IPS DF 6.9 (cell line): ENCODE data around the gene CTR9.

Experiments
- DNase-seq: peaks from one replicate; pipeline ENCODE4 v3.0.0-alpha.2; 2013; ENCODE audit warnings: low read depth, low spot score
- H3K27ac ChIP-seq: one replicate; pipeline ENCODE4 v1.5.1; 2013; ENCODE audit warnings: low read length, control low read depth
- H3K27me3 ChIP-seq: 2 replicates; pipeline ENCODE4 v1.6.1; 2013; ENCODE audit warnings: mild to moderate bottlenecking, low read length; ENCODE audit not compliant: control insufficient read depth, insufficient read depth
- H3K36me3 ChIP-seq: 2 replicates; pipeline ENCODE4 v1.6.1; 2013; ENCODE audit warnings: low read length; ENCODE audit not compliant: control insufficient read depth, insufficient read depth
- H3K4me1 ChIP-seq: 2 replicates; pipeline ENCODE4 v1.6.1; 2013; ENCODE audit warnings: low read length; ENCODE audit not compliant: control insufficient read depth, insufficient read depth
- H3K4me3 ChIP-seq: 2 replicates; pipeline ENCODE4 v1.5.1; 2013; ENCODE audit warnings: mild to moderate bottlenecking, low read length
- H3K9me3 ChIP-seq: 2 replicates; pipeline ENCODE4 v1.6.1; 2013; ENCODE audit warnings: low read length, inconsistent platforms; ENCODE audit not compliant: control insufficient read depth, insufficient read depth
- WGBS: extraction: QIAGEN DNeasy Blood & Tissue Kit; methylation state at CpG from one replicate; pipeline ENCODE4 v1.1.7; 2013; ENCODE audit warnings: mixed read lengths, missing lambda C conversion rate; ENCODE audit not compliant: insufficient read length, insufficient coverage; 5-methylcytosine and 5-hydroxymethylcytosine counted together

CTR9 gene

DNA sequence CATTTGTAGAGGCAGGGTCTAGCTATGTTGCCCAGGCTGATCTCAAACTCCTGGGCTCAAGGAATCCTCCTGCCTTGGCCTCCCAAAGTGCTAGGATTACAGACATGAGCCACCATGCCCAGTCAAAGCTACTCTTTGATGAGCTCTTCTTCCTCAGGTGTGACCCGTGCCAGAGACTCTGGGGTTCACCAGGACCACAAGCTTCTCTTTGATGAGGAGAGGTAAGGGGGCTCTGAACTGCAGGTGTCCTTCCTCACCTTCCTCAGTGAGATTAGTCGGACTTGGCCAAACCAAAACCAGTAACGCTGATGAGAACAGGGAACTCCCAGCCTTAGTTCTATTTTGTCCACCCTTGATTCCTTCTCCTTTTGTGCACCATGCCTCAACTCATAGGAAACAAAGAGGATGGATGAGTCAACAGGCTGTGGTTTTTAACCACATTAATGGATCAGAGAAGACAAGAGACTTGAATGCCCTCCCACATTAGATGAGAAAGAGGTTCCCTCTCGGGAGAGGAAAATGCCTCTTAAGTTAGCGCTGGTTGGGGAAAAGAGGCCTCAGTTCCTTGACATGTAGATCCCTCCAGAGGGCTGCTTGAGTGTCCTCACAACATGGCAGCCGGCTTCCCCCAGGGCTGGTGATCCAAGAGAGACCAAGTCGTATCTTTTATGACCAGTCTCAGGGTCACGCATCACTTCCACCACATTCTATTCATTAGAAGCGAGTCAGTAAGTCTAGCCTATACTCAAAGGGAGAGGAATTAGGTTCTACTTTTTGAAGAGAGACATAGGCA lies 25.7 kb upstream of the CTR9 start:
- no peaks in the 10 kb centered on the region for H3K36me3 ChIP-seq
- no peaks in the 10 kb centered on the region for H3K9me3 ChIP-seq
- H3K4me3 ChIP-seq = no peak overlapping the region
- no peak for DNase-seq
- no peaks in the 10 kb centered on the region for H3K27me3 ChIP-seq
- no CpG with 5 or more reads among the region's 9 CpGs for WGBS
- no peak overlapping the region for H3K27ac ChIP-seq
- H3K4me1 ChIP-seq = no peaks in the 10 kb centered on the region; the same call in 1 of the 2 replicates

DNA sequence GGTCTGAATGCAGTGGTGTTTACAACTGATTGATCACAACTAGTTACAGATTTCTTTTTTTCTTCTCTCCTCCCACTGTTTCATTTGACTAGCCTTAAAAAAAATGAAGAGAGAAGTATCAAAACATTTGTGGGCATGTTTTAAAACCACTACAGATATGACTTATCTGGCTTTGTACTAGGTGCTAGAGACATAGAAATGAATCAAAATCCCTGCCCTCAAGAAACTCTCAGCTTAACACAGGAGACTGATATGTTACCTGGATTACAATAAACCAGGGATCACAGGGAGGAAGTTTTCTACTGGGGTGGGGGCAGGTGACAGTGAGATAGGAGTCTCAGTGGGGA lies 25.2 kb upstream of the CTR9 start:
- H3K4me3 ChIP-seq = no peak overlapping the region
- no peaks in the 10 kb centered on the region for H3K27me3 ChIP-seq
- H3K4me1 ChIP-seq = no peaks in the 10 kb centered on the region; the same call in 1 of the 2 replicates

DNA sequence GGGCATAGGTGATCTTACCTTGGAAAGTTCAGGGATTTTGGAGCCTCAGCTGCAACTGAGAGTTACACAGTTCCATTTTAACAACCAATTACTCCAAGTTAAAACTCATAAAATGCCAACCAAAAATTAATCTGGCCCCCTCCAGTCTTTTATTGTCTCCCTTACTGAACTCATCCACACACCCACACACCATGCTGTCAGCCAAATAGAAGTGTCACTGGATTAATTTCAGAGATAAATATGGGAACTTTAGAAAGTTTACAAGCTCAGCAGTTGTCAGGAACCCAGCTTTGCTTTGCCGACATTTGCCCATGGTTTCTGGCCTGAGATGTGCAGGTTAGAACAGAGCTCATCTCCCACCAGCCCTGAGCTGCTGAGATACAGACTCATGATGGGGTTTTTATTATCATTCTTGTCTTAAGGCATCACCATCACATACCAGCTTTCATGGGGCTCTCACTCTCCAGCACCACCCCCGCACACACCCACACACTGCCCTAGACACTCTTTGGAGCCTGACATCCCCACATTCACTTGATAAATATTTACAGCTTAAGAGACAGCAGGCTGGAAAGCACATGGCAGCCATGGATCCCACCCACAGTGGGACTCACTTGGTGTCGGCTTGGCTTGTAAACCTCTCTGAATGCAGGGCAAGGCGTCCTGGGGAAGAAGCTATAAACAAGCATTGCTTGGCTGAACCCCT lies 23.7 kb upstream of the CTR9 start:
- no peak overlapping the region for H3K27ac ChIP-seq

More for the DNA sequence above, 25.2 kb upstream of the CTR9 start:
- no peak for DNase-seq
- Histone ChIP-seq H3K36me3 (no peaks in the 10 kb centered on the region), H3K9me3 (no peaks in the 10 kb centered on the region), H3K27ac (no peak overlapping the region)

DNA sequence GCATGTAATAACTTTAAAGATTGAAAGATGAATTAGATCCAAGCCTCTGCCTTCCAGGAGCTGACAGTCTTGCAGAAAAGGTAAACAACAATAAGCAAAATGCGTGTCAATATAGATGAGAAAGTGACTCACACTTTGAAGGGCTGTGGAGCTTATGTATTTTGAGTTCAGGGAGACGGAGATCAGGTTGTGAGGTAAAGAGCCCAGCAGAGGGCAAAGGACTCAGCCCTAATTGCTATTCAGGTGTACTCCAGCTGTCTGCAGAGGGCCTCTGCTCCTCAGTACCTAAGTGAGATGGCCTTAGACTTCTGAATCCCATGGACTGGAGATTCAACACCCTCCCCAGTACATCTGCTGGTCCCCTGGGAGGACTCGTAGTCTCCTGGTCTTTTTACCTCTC lies 22.9 kb upstream of the CTR9 start:
- DNase-seq = no peak

More for the DNA sequence above, 23.7 kb upstream of the CTR9 start:
- Histone ChIP-seq H3K4me1 (no peaks in the 10 kb centered on the region; the same call in 1 of the 2 replicates), H3K4me3 (no peak overlapping the region), H3K27me3 (no peaks in the 10 kb centered on the region), H3K36me3 (no peaks in the 10 kb centered on the region), H3K9me3 (no peaks in the 10 kb centered on the region)
- DNase-seq = no peak
- no CpG with 5 or more reads among the region's 4 CpGs for WGBS

DNA sequence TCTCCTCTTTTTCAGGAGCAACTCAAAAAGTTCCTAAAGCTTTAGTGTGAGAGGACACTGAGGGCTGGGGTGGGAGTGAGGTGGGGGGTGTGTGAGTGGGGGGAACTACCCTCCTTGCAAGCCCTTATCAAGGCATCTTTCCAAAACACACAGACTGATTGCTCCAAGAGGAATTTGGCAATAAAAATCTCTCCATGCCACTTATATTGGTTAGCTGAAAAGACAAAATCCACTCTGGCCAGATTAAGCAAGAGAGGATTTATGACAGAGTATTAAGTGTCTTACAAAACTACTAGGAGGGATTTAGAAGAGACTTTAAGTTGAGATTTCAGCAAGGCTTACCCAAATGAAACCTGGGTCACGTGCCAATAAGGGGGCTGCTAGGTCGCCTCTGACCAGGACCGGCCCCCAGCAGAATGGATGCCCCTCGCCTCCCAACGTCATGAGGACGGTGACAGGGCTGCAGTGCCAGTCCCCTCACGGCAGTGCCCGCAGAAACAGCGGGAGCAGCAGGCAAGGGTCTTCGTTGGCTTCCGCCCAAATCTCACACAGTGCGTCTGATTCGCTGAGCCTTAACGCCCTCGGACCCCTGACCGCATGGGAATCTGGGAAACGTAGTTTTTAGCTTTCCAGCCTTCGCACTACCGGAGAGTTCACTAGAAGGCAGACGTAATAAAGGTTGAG lies 22.1 kb upstream of the CTR9 start:
- Histone ChIP-seq H3K4me1 (no peaks in the 10 kb centered on the region; the same call in 1 of the 2 replicates), H3K27ac (no peak overlapping the region), H3K36me3 (no peaks in the 10 kb centered on the region), H3K9me3 (no peaks in the 10 kb centered on the region), H3K27me3 (no peaks in the 10 kb centered on the region), H3K4me3 (peak overlapping the region; percentile 63)
- no CpG with 5 or more reads among the region's 20 CpGs for WGBS
- DNase-seq = peak; percentile 67

More for the DNA sequence above, 22.9 kb upstream of the CTR9 start:
- Histone ChIP-seq H3K9me3 (no peaks in the 10 kb centered on the region), H3K27me3 (no peaks in the 10 kb centered on the region), H3K4me1 (no peaks in the 10 kb centered on the region; the same call in 1 of the 2 replicates), H3K27ac (no peak overlapping the region), H3K4me3 (no peak overlapping the region), H3K36me3 (no peaks in the 10 kb centered on the region)
- WGBS = no CpG with 5 or more reads among the region's 3 CpGs

DNA sequence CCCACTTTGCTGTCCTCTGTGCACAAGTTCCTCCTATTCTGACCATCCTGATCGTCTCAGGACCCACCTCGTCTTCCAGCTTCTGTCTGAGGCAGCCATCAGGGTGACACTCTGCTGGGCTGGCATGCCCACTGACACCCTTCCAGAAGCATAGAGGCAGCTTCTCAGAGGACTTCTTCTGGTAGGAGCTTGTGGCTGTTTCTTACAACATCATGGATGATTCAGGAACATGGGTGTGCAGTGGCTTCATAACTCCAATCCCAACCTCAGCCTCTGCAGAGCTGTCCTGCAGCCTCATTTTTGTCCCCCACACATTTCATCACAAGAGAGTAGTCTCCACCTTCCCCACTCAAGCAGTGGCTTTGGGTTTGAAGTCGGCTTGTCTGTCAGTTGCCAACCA lies 20.9 kb upstream of the CTR9 start:
- Histone ChIP-seq H3K36me3 (no peaks in the 10 kb centered on the region), H3K4me3 (no peak overlapping the region), H3K27me3 (no peaks in the 10 kb centered on the region), H3K27ac (no peak overlapping the region), H3K9me3 (no peaks in the 10 kb centered on the region), H3K4me1 (no peaks in the 10 kb centered on the region; the same call in 1 of the 2 replicates)
- DNase-seq = no peak
- WGBS = no CpG with 5 or more reads among the region's 3 CpGs

DNA sequence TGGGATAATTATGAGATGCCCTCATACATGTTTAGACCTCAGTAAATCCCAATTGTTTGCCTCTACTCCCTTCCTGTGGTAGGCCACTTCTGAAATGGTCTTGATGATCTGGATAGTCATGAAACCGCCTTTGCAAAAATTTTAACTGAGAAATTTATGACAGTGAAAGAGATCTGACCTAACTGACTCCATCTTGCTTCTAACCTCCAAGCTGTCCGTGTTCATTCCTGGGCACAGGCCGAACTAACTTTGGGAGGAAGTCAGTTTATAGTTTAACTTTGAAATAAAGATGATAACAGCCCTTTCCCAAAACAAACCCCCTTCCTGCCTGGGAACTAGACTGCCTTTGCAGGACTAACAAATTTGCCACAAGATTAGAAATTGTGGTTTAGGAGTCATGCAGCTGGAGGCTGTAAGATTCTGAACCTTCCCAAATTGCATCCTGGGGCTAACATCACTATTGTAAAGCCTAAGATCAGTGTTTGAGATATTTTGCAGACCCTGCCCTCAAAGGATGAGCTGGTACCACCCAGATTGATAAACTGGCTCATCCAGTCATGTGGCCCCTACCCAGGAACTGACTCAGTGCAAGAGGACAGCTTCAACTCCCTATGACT lies 19.9 kb upstream of the CTR9 start:
- Histone ChIP-seq H3K27me3 (no peaks in the 10 kb centered on the region), H3K4me3 (no peak overlapping the region), H3K27ac (no peak overlapping the region), H3K4me1 (no peaks in the 10 kb centered on the region; the same call in 1 of the 2 replicates), H3K9me3 (no peaks in the 10 kb centered on the region), H3K36me3 (no peaks in the 10 kb centered on the region)
- no peak for DNase-seq
- WGBS = no CpG with 5 or more reads among the region's 3 CpGs

DNA sequence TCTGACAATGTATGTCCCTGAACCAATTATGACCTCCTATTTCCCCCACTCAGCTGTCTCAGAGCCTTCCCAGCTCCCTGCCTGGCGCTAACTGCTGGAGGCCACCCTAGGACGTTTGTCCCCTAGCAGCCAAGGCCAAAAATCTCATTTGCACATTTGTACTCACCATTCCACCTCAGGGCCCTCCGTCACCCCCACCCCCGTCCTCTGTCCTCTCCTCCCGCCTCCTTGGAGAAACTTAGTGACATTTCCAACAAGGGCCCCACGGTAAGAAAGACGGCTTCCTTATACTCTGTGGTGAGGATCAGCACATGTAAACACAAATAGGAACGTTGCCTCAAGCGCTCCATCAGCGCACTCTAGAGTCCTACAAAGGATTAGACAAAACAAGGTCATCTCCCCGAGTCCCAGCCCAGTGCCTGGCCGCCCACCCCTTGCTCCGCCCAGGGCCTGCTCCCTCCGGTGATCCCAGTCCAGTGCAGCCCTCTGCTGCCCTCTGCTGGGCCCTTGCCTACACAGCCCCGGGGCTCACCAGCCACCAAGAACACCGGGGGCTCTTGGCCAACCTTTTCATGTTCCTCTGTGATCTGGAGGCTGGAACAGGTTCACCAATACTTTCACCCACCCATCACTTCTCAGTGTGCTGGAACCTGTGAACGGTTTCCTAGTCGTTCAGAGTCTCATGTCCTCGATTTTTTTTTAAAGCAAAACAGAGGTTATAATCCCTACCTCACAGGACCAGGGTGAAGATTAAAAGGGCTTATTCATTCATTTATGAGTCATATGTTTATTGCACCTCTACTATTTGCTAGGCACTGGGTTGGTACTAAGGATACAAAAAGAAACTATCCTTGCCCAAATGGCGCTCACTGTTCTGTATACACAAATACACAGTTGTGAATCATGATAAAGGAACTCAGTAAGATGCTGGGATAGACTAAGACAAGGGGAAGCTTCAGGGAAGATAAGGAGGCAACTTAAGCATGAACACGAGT lies 15.3 kb upstream of the CTR9 start:
- Histone ChIP-seq H3K27ac (no peak overlapping the region), H3K36me3 (no peaks in the 10 kb centered on the region), H3K4me3 (no peak overlapping the region), H3K4me1 (no peaks in the 10 kb centered on the region), H3K27me3 (no peaks in the 10 kb centered on the region), H3K9me3 (no peaks in the 10 kb centered on the region)
- DNase-seq = peak; percentile 82
- WGBS = no CpG with 5 or more reads among the region's 21 CpGs

DNA sequence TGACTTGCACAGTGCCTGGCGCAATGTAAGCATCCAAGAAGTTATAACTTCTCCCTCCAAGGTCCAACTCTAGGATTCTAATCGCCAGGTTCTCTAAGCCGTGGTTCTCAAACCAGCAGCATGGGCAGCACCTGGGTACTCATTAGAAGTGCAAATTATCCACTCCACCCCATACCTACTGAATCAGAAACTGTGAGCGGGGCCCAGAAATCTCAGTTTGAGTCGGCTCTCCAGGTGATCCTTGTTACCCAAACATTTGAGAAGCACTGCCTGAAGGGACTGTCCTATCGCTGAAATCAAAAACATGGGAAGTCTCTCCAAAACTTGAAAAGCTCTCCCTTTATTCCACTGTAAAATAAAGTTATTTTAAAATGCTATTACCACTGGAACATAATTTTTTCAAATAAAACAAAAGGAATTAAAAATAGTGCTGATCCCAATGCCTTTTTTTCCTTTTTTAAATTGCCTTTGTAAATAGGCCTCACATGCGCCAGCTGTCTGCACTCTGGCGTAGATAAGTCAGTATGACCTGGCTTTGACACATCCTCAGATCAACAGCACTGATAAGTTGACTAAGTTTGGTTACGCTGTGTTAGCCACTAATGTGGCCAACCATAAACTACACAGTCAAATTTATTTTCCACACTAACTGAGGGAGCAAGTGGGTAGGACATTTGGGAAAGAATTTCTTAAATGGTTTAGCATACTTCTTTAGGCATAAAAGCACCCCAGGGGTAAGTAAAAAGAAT lies 8.4 kb upstream of the CTR9 start:
- WGBS = no CpG with 5 or more reads among the region's 9 CpGs
- Histone ChIP-seq H3K9me3 (no peaks in the 10 kb centered on the region; the same call in 1 of the 2 replicates), H3K4me1 (no peaks in the 10 kb centered on the region), H3K4me3 (no peak overlapping the region), H3K36me3 (no peaks in the 10 kb centered on the region), H3K27ac (no peak overlapping the region), H3K27me3 (no peaks in the 10 kb centered on the region)
- DNase-seq = no peak
